Adrenal gland (tissue), 5 donors: ENCODE data around the gene SDHAF2.

Experiments
- POLR2A ChIP-seq, 2 donors: fragments of 450-650 bp; IDR thresholded peaks; one replicate each; pipeline ENCODE4 v1.6.1; 2017; ENCODE audit warnings: antibody characterized with exemption in 2 of 2, mild to moderate bottlenecking in 2 of 2, moderate library complexity in 1 of 2
- TF ChIP-seq, protein P1 (sequence below), 6 experiments: fragments of 450-650 bp in 4 of 6; fragments of 200-600 bp in 2 of 6; sonication (generic) in 1 of 6; IDR thresholded peaks; 1 replicate in 5 of 6; 2 replicates in 1 of 6; pipeline versions ENCODE4 v1.5.1 to v1.8.0; 2016 to 2021; ENCODE audit warnings: antibody characterized with exemption in 6 of 6, mild to moderate bottlenecking in 2 of 6, moderate library complexity in 1 of 6
- donor health status: DM: no; HTN: no; CAD: no.

DNA sequence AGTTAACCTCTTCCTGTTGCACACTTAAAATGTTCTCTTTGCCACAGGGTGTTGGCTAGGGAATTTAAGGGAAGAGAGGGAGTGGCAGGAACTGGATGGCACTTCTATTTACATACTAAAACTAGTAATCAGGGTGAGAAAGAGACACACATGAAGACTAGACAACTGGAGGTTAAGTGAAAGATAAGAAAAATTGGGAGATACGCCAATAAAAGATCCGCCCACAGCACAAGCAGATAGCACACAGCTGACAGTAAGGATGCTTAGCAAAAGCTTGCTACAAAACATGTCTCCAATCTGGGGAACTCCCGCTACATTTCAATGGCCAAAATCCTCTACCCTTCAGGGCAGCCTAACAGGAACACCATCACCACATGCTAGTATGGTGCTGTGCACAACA is 13.0 kb upstream of the SDHAF2 start:
- TF ChIP-seq, protein P1, sequence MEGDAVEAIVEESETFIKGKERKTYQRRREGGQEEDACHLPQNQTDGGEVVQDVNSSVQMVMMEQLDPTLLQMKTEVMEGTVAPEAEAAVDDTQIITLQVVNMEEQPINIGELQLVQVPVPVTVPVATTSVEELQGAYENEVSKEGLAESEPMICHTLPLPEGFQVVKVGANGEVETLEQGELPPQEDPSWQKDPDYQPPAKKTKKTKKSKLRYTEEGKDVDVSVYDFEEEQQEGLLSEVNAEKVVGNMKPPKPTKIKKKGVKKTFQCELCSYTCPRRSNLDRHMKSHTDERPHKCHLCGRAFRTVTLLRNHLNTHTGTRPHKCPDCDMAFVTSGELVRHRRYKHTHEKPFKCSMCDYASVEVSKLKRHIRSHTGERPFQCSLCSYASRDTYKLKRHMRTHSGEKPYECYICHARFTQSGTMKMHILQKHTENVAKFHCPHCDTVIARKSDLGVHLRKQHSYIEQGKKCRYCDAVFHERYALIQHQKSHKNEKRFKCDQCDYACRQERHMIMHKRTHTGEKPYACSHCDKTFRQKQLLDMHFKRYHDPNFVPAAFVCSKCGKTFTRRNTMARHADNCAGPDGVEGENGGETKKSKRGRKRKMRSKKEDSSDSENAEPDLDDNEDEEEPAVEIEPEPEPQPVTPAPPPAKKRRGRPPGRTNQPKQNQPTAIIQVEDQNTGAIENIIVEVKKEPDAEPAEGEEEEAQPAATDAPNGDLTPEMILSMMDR (IDR thresholded peaks at IDR 0.05): no peak
- TF ChIP-seq POLR2A (IDR thresholded peaks at IDR 0.05): no peak
